ENCODE measurements around the gene EVC. TPM values are rescaled to one million over a fixed set of nuclear protein-coding genes. Genes with fewer than 3 reads are reported as not detected.

The EVC gene
- total and polyA plus RNA-seq, 4 donors, result 2.9 to 40.8 (median 13.6) TPM

DNA sequence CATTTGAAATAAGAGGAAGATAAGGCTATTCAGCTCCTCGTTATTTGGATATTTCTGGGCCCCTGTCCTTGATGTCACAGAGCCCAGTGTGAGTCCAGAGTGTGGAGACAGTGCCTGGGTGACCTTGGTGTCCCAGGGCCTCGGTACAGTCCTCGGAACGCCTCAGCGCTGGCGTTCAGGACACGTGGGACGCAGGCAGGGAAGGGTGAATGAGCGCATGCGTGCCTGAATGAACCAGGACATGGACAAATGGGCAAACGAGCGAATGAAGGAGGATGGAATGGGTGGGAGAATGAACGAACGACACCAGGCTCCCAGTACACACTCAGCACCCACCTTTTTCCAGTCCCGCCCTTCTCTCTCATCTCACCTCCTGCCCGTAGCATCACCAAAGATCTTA is 44.2 kb downstream of the EVC start:
- ATAC-seq (ENCODE audit: insufficient read depth, low FRiP score) (no peak), DNase-seq (no peak)
- Histone ChIP-seq H3K9me3 (ENCODE audit: control insufficient read depth in 4 of 4, insufficient read depth in 3 of 4, low read length in 3 of 4) (peaks cover 0 to 5% (median 0%) of the 10 kb centered on the region in 4 donors), H3K27ac (ENCODE audit: low read depth in 1 of 2, low read length in 1 of 2) (no peak overlapping the region), H3K27me3 (ENCODE audit: control insufficient read depth in 3 of 3, insufficient read depth in 3 of 3, low read length in 2 of 3) (no peaks in the 10 kb centered on the region), H3K4me1 (ENCODE audit: control insufficient read depth in 5 of 5, insufficient read depth in 5 of 5, low read length in 5 of 5) (peaks cover 0 to 22% (median 0%) of the 10 kb centered on the region in 5 donors), H3K4me3 (no peak overlapping the region), H3K36me3 (ENCODE audit: control insufficient read depth in 4 of 4, insufficient read depth in 4 of 4, low read length in 4 of 4) (peaks cover 0 to 44% (median 20%) of the 10 kb centered on the region in 4 donors), H3K9ac (ENCODE audit: insufficient read depth in 1 of 2, low read length in 2 of 2) (no peak overlapping the region)
- TF ChIP-seq CTCF (IDR thresholded peaks at IDR 0.05; ENCODE audit: control extremely low read depth, extremely low read depth), result no peak
- WGBS, 2 donors, result 95 to 96% methylated on average over 16 of the region's 16 CpGs

DNA sequence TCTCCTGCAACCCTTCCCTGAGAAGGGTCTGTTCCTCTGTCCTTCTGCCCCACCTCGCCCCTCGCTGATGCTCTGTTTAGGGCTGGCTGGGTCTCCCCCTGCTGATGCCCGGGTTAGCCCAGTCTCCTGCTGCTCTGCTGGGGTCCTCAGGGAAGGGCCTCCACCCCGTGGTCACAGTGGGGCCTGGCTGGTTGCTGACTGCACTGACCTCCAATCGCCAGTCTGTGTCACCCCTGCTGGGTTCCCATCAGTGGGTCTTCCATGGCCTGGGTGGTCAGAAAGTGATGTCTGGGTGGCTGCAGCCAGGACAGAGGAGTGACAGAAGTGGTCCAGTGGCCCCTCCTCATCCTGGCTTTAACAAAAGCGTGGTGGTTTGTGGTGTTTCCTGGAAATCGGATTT is 44.7 kb downstream of the EVC start:
- WGBS, 2 donors, result 72 to 76% methylated on average over 7 of the region's 7 CpGs
- Histone ChIP-seq H3K4me1 (ENCODE audit: control insufficient read depth in 5 of 5, insufficient read depth in 5 of 5, low read length in 5 of 5) (peaks cover 0 to 18% (median 0%) of the 10 kb centered on the region in 5 donors), H3K27me3 (ENCODE audit: control insufficient read depth in 3 of 3, insufficient read depth in 3 of 3, low read length in 2 of 3) (no peaks in the 10 kb centered on the region), H3K9ac (ENCODE audit: insufficient read depth in 1 of 2, low read length in 2 of 2) (no peak overlapping the region), H3K27ac (ENCODE audit: low read depth in 1 of 2, low read length in 1 of 2) (no peak overlapping the region), H3K36me3 (ENCODE audit: control insufficient read depth in 4 of 4, insufficient read depth in 4 of 4, low read length in 4 of 4) (peaks cover 0 to 44% (median 20%) of the 10 kb centered on the region in 4 donors), H3K4me3 (no peak overlapping the region), H3K9me3 (ENCODE audit: control insufficient read depth in 4 of 4, insufficient read depth in 3 of 4, low read length in 3 of 4) (peaks cover 0 to 5% (median 0%) of the 10 kb centered on the region in 4 donors)
- no peak for DNase-seq
- no peak for ATAC-seq (ENCODE audit: insufficient read depth, low FRiP score)
- no peak for TF ChIP-seq CTCF (IDR thresholded peaks at IDR 0.05; ENCODE audit: control extremely low read depth, extremely low read depth)

DNA sequence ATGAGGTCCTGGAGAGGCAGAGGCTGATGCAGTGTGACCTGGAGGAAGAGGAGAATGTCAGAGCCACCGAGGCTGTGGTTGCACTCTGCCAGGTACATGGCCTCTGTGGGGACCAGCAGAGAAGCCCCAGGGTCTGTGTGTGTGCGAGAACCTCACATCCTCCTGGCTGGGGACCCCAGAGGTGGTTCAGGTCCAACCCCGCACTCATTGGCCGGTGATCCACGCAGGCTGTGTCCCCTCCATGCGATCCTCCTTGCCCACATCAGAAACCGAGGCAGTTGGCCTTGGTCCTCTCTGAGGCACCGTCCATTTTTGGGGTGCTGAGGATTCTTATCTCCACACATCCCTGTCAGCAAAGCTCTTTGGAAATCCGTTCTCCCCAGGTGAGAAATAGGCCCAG is 45.3 kb downstream of the EVC start:
- TF ChIP-seq CTCF (IDR thresholded peaks at IDR 0.05; ENCODE audit: control extremely low read depth, extremely low read depth), result no peak
- H3K27ac ChIP-seq (ENCODE audit: low read depth in 1 of 2, low read length in 1 of 2), result no peak overlapping the region
- no peaks in the 10 kb centered on the region for H3K27me3 ChIP-seq (ENCODE audit: control insufficient read depth in 3 of 3, insufficient read depth in 3 of 3, low read length in 2 of 3)
- no peak overlapping the region for H3K9ac ChIP-seq (ENCODE audit: insufficient read depth in 1 of 2, low read length in 2 of 2)
- DNase-seq, result no peak
- ATAC-seq (ENCODE audit: insufficient read depth, low FRiP score), result no peak
- peaks cover 0 to 13% (median 0%) of the 10 kb centered on the region in 5 donors for H3K4me1 ChIP-seq (ENCODE audit: control insufficient read depth in 5 of 5, insufficient read depth in 5 of 5, low read length in 5 of 5)
- peaks cover 0 to 40% (median 19%) of the 10 kb centered on the region in 4 donors for H3K36me3 ChIP-seq (ENCODE audit: control insufficient read depth in 4 of 4, insufficient read depth in 4 of 4, low read length in 4 of 4)
- no peak overlapping the region for H3K4me3 ChIP-seq
- WGBS, 2 donors, result 95% methylated on average over 9 of the region's 9 CpGs
- H3K9me3 ChIP-seq (ENCODE audit: control insufficient read depth in 4 of 4, insufficient read depth in 3 of 4, low read length in 3 of 4), result peaks cover 0 to 5% (median 0%) of the 10 kb centered on the region in 4 donors

DNA sequence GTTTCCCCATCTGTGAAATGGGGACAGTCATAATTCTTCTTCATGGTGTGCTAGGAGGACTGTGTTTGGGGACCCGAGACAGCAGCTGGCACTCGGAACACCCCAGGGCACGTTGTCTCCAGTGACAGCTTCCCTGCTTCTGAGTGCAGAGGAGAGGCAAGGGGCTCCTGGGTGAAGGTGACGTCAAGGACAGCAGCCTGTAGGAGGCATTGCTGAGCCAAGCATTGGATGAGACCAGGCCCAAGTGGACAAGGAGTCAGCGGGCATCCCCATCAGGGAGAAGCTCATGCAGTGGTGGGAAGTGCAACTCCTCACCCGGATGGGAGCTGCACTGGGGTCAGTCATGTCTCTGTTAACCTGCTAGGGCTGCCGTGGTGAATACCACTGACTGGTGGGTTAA is 46.1 kb downstream of the EVC start:
- TF ChIP-seq CTCF (IDR thresholded peaks at IDR 0.05; ENCODE audit: control extremely low read depth, extremely low read depth), result no peak
- peaks cover 0 to 5% (median 0%) of the 10 kb centered on the region in 4 donors for H3K9me3 ChIP-seq (ENCODE audit: control insufficient read depth in 4 of 4, insufficient read depth in 3 of 4, low read length in 3 of 4)
- no peak overlapping the region for H3K9ac ChIP-seq (ENCODE audit: insufficient read depth in 1 of 2, low read length in 2 of 2)
- ATAC-seq (ENCODE audit: insufficient read depth, low FRiP score) (no peak), DNase-seq (no peak)
- 95% methylated on average over 7 of the region's 7 CpGs for WGBS, 2 donors
- no peak overlapping the region for H3K4me3 ChIP-seq
- no peaks in the 10 kb centered on the region for H3K27me3 ChIP-seq (ENCODE audit: control insufficient read depth in 3 of 3, insufficient read depth in 3 of 3, low read length in 2 of 3)
- H3K36me3 ChIP-seq (ENCODE audit: control insufficient read depth in 4 of 4, insufficient read depth in 4 of 4, low read length in 4 of 4), result peaks cover 0 to 40% (median 19%) of the 10 kb centered on the region in 4 donors
- no peak overlapping the region for H3K27ac ChIP-seq (ENCODE audit: low read depth in 1 of 2, low read length in 1 of 2)
- H3K4me1 ChIP-seq (ENCODE audit: control insufficient read depth in 5 of 5, insufficient read depth in 5 of 5, low read length in 5 of 5), result peaks cover 0 to 6% (median 0%) of the 10 kb centered on the region in 5 donors

Data from lung (tissue), 12 donors.